ENCODE data around the gene EPHA4.

GRCh38 chr2:221571025-221571550, 1.0 kb downstream of the EPHA4 start:
- no peak for TF ChIP-seq CTCF (IDR thresholded peaks at IDR 0.05)
- no peak for TF ChIP-seq POLR2A (IDR thresholded peaks at IDR 0.05)
- TF ChIP-seq EP300 (IDR thresholded peaks at IDR 0.05), result no peak
